ENCODE data around the gene SLC38A5. TPM values are rescaled to one million over a fixed set of nuclear protein-coding genes. Genes with fewer than 3 reads are reported as not detected.

SLC38A5 gene
- total RNA-seq, 1 donor from 2014 or later = 2.3 TPM

DNA sequence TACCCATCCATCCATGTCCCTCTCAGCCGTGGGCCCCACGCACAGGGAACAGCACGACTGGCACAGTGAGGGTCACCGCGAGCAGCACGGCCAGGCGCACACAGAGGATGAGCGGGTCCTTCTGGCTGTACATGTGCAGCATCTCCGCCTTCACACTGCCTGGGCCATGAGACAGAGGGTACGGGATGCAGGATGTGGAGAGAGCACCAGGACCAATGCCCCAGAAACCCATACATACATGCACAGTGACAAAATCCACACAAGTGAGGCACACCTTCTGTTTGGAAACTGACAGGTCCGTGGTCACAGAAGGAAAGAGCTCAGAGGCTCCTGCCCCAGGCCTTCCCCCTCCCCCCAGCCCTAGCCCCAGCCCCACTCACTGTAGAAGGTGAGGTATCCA lies 9.5 kb downstream of the SLC38A5 start:
- Mint-ChIP-seq H3K4me3 (no peak overlapping the region), H3K9me3 (peaks cover 21% of the 10 kb centered on the region), H3K4me1 (peaks cover 4% of the 10 kb centered on the region), H3K27ac (no peak overlapping the region), H3K36me3 (no peaks in the 10 kb centered on the region), H3K27me3 (ENCODE audit: insufficient read depth, low read depth) (peaks cover 16% of the 10 kb centered on the region)
- H3K4me3 ChIP-seq = no peak overlapping the region
- H3K27me3 ChIP-seq = no peaks in the 10 kb centered on the region
- H3K4me2 ChIP-seq = no peak overlapping the region
- DNase-seq (ENCODE audit: low spot score) = no peak
- H3K79me2 ChIP-seq (ENCODE audit: low read depth) = no peaks in the 10 kb centered on the region
- no peak overlapping the region for H2AFZ ChIP-seq (replicated peaks)
- no peaks in the 10 kb centered on the region for H3K4me1 ChIP-seq
- no peaks in the 10 kb centered on the region for H3K36me3 ChIP-seq
- TF ChIP-seq EZH2phosphoT487 (IDR thresholded peaks at IDR 0.05) (no peak), EZH2 (IDR thresholded peaks at IDR 0.05) (no peak)
- TF ChIP-seq, protein P1, sequence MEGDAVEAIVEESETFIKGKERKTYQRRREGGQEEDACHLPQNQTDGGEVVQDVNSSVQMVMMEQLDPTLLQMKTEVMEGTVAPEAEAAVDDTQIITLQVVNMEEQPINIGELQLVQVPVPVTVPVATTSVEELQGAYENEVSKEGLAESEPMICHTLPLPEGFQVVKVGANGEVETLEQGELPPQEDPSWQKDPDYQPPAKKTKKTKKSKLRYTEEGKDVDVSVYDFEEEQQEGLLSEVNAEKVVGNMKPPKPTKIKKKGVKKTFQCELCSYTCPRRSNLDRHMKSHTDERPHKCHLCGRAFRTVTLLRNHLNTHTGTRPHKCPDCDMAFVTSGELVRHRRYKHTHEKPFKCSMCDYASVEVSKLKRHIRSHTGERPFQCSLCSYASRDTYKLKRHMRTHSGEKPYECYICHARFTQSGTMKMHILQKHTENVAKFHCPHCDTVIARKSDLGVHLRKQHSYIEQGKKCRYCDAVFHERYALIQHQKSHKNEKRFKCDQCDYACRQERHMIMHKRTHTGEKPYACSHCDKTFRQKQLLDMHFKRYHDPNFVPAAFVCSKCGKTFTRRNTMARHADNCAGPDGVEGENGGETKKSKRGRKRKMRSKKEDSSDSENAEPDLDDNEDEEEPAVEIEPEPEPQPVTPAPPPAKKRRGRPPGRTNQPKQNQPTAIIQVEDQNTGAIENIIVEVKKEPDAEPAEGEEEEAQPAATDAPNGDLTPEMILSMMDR (IDR thresholded peaks at IDR 0.05) = no peak
- H3F3A ChIP-seq (ENCODE audit: low read depth) = no peaks in the 10 kb centered on the region
- H3K9ac ChIP-seq = no peak overlapping the region
- H3K9me3 ChIP-seq (ENCODE audit: low read depth) = no peaks in the 10 kb centered on the region
- no peaks in the 10 kb centered on the region for H4K20me1 ChIP-seq (ENCODE audit: low read depth)
- H3K27ac ChIP-seq = no peak overlapping the region

DNA sequence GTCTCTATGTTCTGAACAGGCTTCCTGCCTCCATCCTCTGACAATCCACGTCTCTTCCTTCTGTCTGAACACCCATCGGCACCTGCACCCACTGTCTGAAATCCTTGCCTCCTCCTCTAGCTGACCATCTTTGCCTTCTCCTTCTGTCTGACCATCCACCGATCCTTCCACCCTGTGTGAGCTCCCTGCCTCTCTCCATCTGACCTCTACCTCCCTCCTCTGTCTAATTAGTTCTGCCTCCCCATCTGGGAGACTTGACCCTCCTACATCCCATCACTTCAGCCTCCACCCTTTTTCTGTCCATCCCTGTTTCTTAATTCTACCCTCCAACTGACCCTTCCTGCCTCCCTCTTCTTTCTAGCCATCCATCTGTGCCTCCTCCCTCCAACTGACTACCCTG lies 10.0 kb downstream of the SLC38A5 start:
- Mint-ChIP-seq H3K4me1 (no peaks in the 10 kb centered on the region), H3K36me3 (no peaks in the 10 kb centered on the region), H3K27me3 (ENCODE audit: insufficient read depth, low read depth) (peaks cover 14% of the 10 kb centered on the region), H3K9me3 (peaks cover 17% of the 10 kb centered on the region), H3K4me3 (no peak overlapping the region), H3K27ac (no peak overlapping the region)
- no peak for DNase-seq (ENCODE audit: low spot score)
- Histone ChIP-seq H3F3A (ENCODE audit: low read depth) (no peaks in the 10 kb centered on the region), H3K27me3 (no peaks in the 10 kb centered on the region), H4K20me1 (ENCODE audit: low read depth) (no peaks in the 10 kb centered on the region), H3K79me2 (ENCODE audit: low read depth) (no peaks in the 10 kb centered on the region), H3K4me2 (no peak overlapping the region), H3K4me3 (no peak overlapping the region), H3K4me1 (no peaks in the 10 kb centered on the region), H3K9ac (no peak overlapping the region), H3K27ac (no peak overlapping the region), H3K9me3 (ENCODE audit: low read depth) (no peaks in the 10 kb centered on the region), H2AFZ (replicated peaks) (no peak overlapping the region), H3K36me3 (no peaks in the 10 kb centered on the region)
- TF ChIP-seq EZH2phosphoT487 (IDR thresholded peaks at IDR 0.05) (no peak), EZH2 (IDR thresholded peaks at IDR 0.05) (no peak)
- TF ChIP-seq, protein P1 (IDR thresholded peaks at IDR 0.05) = no peak

DNA sequence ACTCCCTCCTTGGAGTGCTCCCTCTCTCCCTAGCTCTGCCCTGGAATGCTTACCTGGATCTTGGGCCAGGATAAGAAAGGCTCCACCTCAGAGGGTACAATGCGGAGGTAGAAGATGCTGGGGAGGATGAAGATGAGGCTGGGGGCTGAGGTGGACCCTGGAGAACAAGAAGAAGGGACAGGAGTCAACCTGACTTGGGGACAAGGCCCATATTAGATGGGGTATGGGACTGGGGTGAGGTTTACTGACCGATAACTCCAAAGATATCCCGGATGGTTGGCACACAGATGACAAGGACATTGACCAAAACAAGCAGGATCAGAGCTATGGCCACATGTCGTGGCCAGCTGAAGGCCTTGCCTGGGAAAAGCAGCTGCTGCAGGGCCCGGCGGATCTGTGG lies 10.6 kb downstream of the SLC38A5 start:
- Histone ChIP-seq H3K27me3 (no peaks in the 10 kb centered on the region), H3K4me2 (no peak overlapping the region), H3F3A (ENCODE audit: low read depth) (no peaks in the 10 kb centered on the region), H3K9ac (no peak overlapping the region), H3K4me3 (no peak overlapping the region), H3K79me2 (ENCODE audit: low read depth) (no peaks in the 10 kb centered on the region), H2AFZ (replicated peaks) (no peak overlapping the region), H4K20me1 (ENCODE audit: low read depth) (no peaks in the 10 kb centered on the region), H3K4me1 (no peaks in the 10 kb centered on the region), H3K36me3 (no peaks in the 10 kb centered on the region), H3K9me3 (ENCODE audit: low read depth) (no peaks in the 10 kb centered on the region), H3K27ac (no peak overlapping the region)
- Mint-ChIP-seq H3K36me3 (no peaks in the 10 kb centered on the region), H3K4me3 (no peak overlapping the region), H3K9me3 (peaks cover 17% of the 10 kb centered on the region), H3K27ac (no peak overlapping the region), H3K4me1 (no peaks in the 10 kb centered on the region), H3K27me3 (ENCODE audit: insufficient read depth, low read depth) (peaks cover 14% of the 10 kb centered on the region)
- no peak for TF ChIP-seq EZH2 (IDR thresholded peaks at IDR 0.05)
- TF ChIP-seq EZH2phosphoT487 (IDR thresholded peaks at IDR 0.05) = no peak
- TF ChIP-seq, protein P1 (IDR thresholded peaks at IDR 0.05) = no peak
- DNase-seq (ENCODE audit: low spot score) = no peak

Data from neural progenitor cell (in vitro differentiated cells).